B cell (primary cell): ENCODE results near the gene TBC1D12. TPM values are rescaled to one million over a fixed set of nuclear protein-coding genes. Genes with fewer than 3 reads are reported as not detected.

Source experiments
- ATAC-seq: fragments of 200-7000 bp; cut with Tn5 transposase; one replicate; pipeline ENCODE4 v1.10.0; 2021; ENCODE audit warnings: low read depth, mild to moderate bottlenecking, moderate number of reproducible peaks, moderate library complexity
- CTCF ChIA-PET: fragments of 350-600 bp; sonication (Branson Sonifier 250); formaldehyde crosslinking; loops from one replicate; lab custom pipeline; 2021; ENCODE audit warnings: antibody characterized with exemption, inconsistent platforms; lab: Charles Lee
- POLR2A ChIA-PET: fragments of 350-600 bp; sonication (Branson Sonifier 250); formaldehyde crosslinking; loops from one replicate; lab custom pipeline; 2021; ENCODE audit warnings: antibody characterized with exemption; lab: Charles Lee
- DNase-seq: peaks from one replicate; pipeline ENCODE4 v3.0.0; 2013
- H2AFZ ChIP-seq: 2 replicates; pipeline ENCODE4 v1.6.1; 2012; ENCODE audit warnings: mild to moderate bottlenecking, low read depth, low read length; ENCODE audit not compliant: insufficient read depth, poor library complexity, severe bottlenecking
- H3K27ac ChIP-seq, 2 donors: 1 replicate in 1 of 2; 2 replicates in 1 of 2; pipeline ENCODE4 v1.5.1; 2012 to 2013; ENCODE audit warnings: low read length in 2 of 2, mild to moderate bottlenecking in 2 of 2, moderate library complexity in 1 of 2
- H3K27me3 ChIP-seq, 4 experiments: fragments of 200-600 bp in 1 of 4; sonication (generic) in 1 of 4; replicated peaks in 1 of 4; 1 replicate in 2 of 4; 2 replicates in 2 of 4; pipeline versions ENCODE4 v1.6.1 to v1.7.0; 2013 to 2016; ENCODE audit warnings: low read length in 3 of 4, mild to moderate bottlenecking in 2 of 4, mixed read lengths in 1 of 4, moderate library complexity in 1 of 4; ENCODE audit not compliant: insufficient read depth in 4 of 4, control insufficient read depth in 3 of 4; ENCODE audit errors: control extremely low read depth in 1 of 4
- H3K36me3 ChIP-seq, 2 experiments: replicated peaks in 1 of 2; 1 replicate in 1 of 2; 2 replicates in 1 of 2; pipeline versions ENCODE4 v1.6.1 to v1.7.1; 2013; ENCODE audit warnings: low read length in 1 of 2; ENCODE audit not compliant: insufficient read depth in 2 of 2, control insufficient read depth in 1 of 2; ENCODE audit errors: control extremely low read depth in 1 of 2, extremely low read depth in 1 of 2
- H3K4me1 ChIP-seq, 2 donors: fragments of 200-600 bp in 1 of 2; sonication (generic) in 1 of 2; 1 replicate in 1 of 2; 2 replicates in 1 of 2; pipeline versions ENCODE4 v1.5.1 to v1.6.1; 2013 to 2017; ENCODE audit warnings: low read length in 2 of 2; ENCODE audit not compliant: control insufficient read depth in 2 of 2, insufficient read depth in 2 of 2
- H3K4me2 ChIP-seq: replicated peaks from 2 replicates; pipeline ENCODE3; 2012; ENCODE audit warnings: mild to moderate bottlenecking, low read depth, low read length; ENCODE audit not compliant: poor library complexity, severe bottlenecking
- H3K4me3 ChIP-seq, 5 experiments: fragments of 200-600 bp in 1 of 5; sonication (generic) in 1 of 5; 1 replicate in 3 of 5; 2 replicates in 2 of 5; pipeline versions ENCODE4 v1.5.1 to v1.7.0; 2011 to 2016; ENCODE audit warnings: low read length in 4 of 5, mild to moderate bottlenecking in 4 of 5, low read depth in 2 of 5, control low read depth in 1 of 5, moderate library complexity in 1 of 5; ENCODE audit not compliant: insufficient read depth in 1 of 5; ENCODE audit errors: control extremely low read depth in 1 of 5, extremely low read depth in 1 of 5
- H3K79me2 ChIP-seq: fragments of 200-600 bp; sonication (generic); one replicate; pipeline ENCODE4 v1.6.0; 2016; ENCODE audit warnings: low read length; ENCODE audit not compliant: control insufficient read depth, insufficient read depth
- H3K9ac ChIP-seq: fragments of 200-600 bp; sonication (generic); 2 replicates; pipeline ENCODE4 v1.6.1; 2017; ENCODE audit warnings: mild to moderate bottlenecking, low read length, moderate library complexity
- H3K9me3 ChIP-seq, 3 donors: one replicate each; pipeline versions ENCODE4 v1.6.1 to v1.7.1; 2013; ENCODE audit warnings: low read length in 2 of 3; ENCODE audit not compliant: control insufficient read depth in 2 of 3, insufficient read depth in 1 of 3; ENCODE audit errors: control extremely low read depth in 1 of 3
- H4K20me1 ChIP-seq: 2 replicates; pipeline ENCODE4 v1.6.0; 2012; ENCODE audit warnings: mild to moderate bottlenecking, low read length; ENCODE audit not compliant: insufficient read depth, control insufficient read depth, poor library complexity, severe bottlenecking
- H3K27ac Mint-ChIP-seq: one replicate; pipeline ENCODE4 v1.8.0; 2021; ENCODE audit warnings: mixed read lengths
- H3K27me3 Mint-ChIP-seq: one replicate; pipeline ENCODE4 v1.8.0; 2021; ENCODE audit warnings: mixed read lengths
- H3K4me1 Mint-ChIP-seq: one replicate; pipeline ENCODE4 v1.8.0; 2021; ENCODE audit warnings: mixed read lengths
- H3K4me3 Mint-ChIP-seq: one replicate; pipeline ENCODE4 v1.8.0; 2021; ENCODE audit warnings: mixed read lengths
- H3K9me3 Mint-ChIP-seq: one replicate; pipeline ENCODE4 v1.8.0; 2022; ENCODE audit warnings: mixed read lengths; ENCODE audit not compliant: insufficient read depth
- CTCF ChIP-seq: fragments of 200-600 bp; IDR thresholded peaks from one replicate; pipeline ENCODE4 v1.8.0; 2022; ENCODE audit warnings: antibody characterized with exemption, mild to moderate bottlenecking
- EZH2 ChIP-seq: IDR thresholded peaks from 2 replicates; pipeline ENCODE4 v1.6.1; 2012; ENCODE audit warnings: borderline replicate concordance, low read depth, mild to moderate bottlenecking, moderate library complexity, low read length; ENCODE audit not compliant: insufficient read depth, poor library complexity, severe bottlenecking
- WGBS: methylation state at CpG from one replicate; pipeline ENCODE4 v1.1.5; 2013; ENCODE audit warnings: missing lambda C conversion rate; ENCODE audit not compliant: insufficient coverage; 5-methylcytosine and 5-hydroxymethylcytosine counted together
- intact Hi-C: fragments of 100-400 bp; cut with micrococcal nuclease; formaldehyde crosslinking; loops from one replicate; pipeline ENCODE4 v1.10.0; 2022
- polyA plus RNA-seq: library from polyadenylated mRNA; depleted of rRNA; stranded (reverse); fragments of >200 nt; gene quantifications from 2 replicates; pipeline ENCODE4 v1.2.3, GENCODE V29; 2012
- total RNA-seq, 2 donors: library from RNA; stranded (reverse); fragments of 120-200 nt in 1 of 2; gene quantifications; 1 replicate in 1 of 2; 2 replicates in 1 of 2; pipeline versions ENCODE4 v1.2.3 to v1.2.4, GENCODE V29; 2013 to 2022

Gene TBC1D12
- total and polyA plus RNA-seq, 2 donors (not counting 1 experiment from before 2014, with no cell fraction given) = 3.1 to 9.3 TPM

GRCh38 chr10:94465684-94466083, 63.3 kb downstream of the TBC1D12 start:
- peaks cover 2% of the 10 kb centered on the region for H3K9me3 Mint-ChIP-seq
- no peaks in the 10 kb centered on the region for H3K27me3 ChIP-seq
- no peaks in the 10 kb centered on the region for H3K4me1 ChIP-seq
- H4K20me1 ChIP-seq = peaks cover 5% of the 10 kb centered on the region
- no peak overlapping the region for H3K27ac Mint-ChIP-seq
- DNase-seq (no peak), ATAC-seq (no peak)
- H3K4me3 Mint-ChIP-seq = no peak overlapping the region
- no peak overlapping the region for H3K27ac ChIP-seq
- no peak overlapping the region for H3K4me3 ChIP-seq
- H3K4me1 Mint-ChIP-seq = peaks cover 2% of the 10 kb centered on the region
- H3K27me3 Mint-ChIP-seq = peaks cover 3% of the 10 kb centered on the region
- POLR2A ChIA-PET = no interaction called here
- TF ChIP-seq EZH2 = no peak
- no peak for TF ChIP-seq CTCF
- H3K9me3 ChIP-seq = peaks cover 0 to 3% (median 0%) of the 10 kb centered on the region in 3 donors
- no peak overlapping the region for H3K9ac ChIP-seq
- no peak overlapping the region for H2AFZ ChIP-seq
- no peaks in the 10 kb centered on the region for H3K79me2 ChIP-seq
- H3K4me2 ChIP-seq = no peak overlapping the region
- WGBS = no CpG with 5 or more reads among the region's 15 CpGs
- H3K36me3 ChIP-seq = no peaks in the 10 kb centered on the region
- intact Hi-C loops = no loop called here
- CTCF ChIA-PET = no interaction called here

- ATAC-seq = no peak
- intact Hi-C loops = no loop called here
- Mint-ChIP-seq H3K27me3 (no peaks in the 10 kb centered on the region), H3K27ac (no peak overlapping the region), H3K9me3 (peaks cover 5% of the 10 kb centered on the region), H3K4me3 (no peak overlapping the region), H3K4me1 (no peaks in the 10 kb centered on the region)
- no peak overlapping the region for H2AFZ ChIP-seq
- TF ChIP-seq CTCF (no peak), EZH2 (no peak)
- POLR2A ChIA-PET = no interaction called here
- no peaks in the 10 kb centered on the region for H3K4me1 ChIP-seq
- H3K4me3 ChIP-seq = no peak overlapping the region
- no peak overlapping the region for H3K4me2 ChIP-seq
- H3K79me2 ChIP-seq = no peaks in the 10 kb centered on the region
- H3K9ac ChIP-seq = no peak overlapping the region
- peaks cover 0 to 5% (median 5%) of the 10 kb centered on the region in 3 donors for H3K9me3 ChIP-seq
- no peaks in the 10 kb centered on the region for H3K27me3 ChIP-seq
- DNase-seq = no peak
- no peaks in the 10 kb centered on the region for H4K20me1 ChIP-seq
- H3K36me3 ChIP-seq = no peaks in the 10 kb centered on the region
- no peak overlapping the region for H3K27ac ChIP-seq
- CTCF ChIA-PET = no interaction called here
Measured at GRCh38 chr10:94481410-94481809, 79.1 kb downstream of the TBC1D12 start.
